GM23248 (cell line): ENCODE data around the gene RPL36. TPM values are rescaled to one million over a fixed set of nuclear protein-coding genes. Genes with fewer than 3 reads are reported as not detected.

Experiments
- DNase-seq: peaks from one replicate; pipeline ENCODE4 v3.0.0-alpha.2; 2015
- H2AFZ ChIP-seq: fragments of 200-600 bp; sonication (generic); 2 replicates; pipeline ENCODE4 v1.6.1; 2016; ENCODE audit warnings: antibody characterized with exemption
- H3F3A ChIP-seq: fragments of 200-600 bp; sonication (generic); 2 replicates; pipeline ENCODE4 v1.6.1; 2016; ENCODE audit warnings: mild to moderate bottlenecking, antibody characterized with exemption, mixed run types; ENCODE audit not compliant: insufficient read depth
- H3K27ac ChIP-seq: fragments of 200-600 bp; sonication (generic); 2 replicates; pipeline ENCODE4 v1.5.1; 2016; ENCODE audit warnings: mild to moderate bottlenecking
- H3K27me3 ChIP-seq: fragments of 200-600 bp; sonication (generic); replicated peaks from 2 replicates; pipeline ENCODE4 v1.6.1; 2016; ENCODE audit warnings: mild to moderate bottlenecking; ENCODE audit not compliant: insufficient read depth
- H3K36me3 ChIP-seq: fragments of 200-600 bp; sonication (generic); 2 replicates; pipeline ENCODE4 v1.6.1; 2016; ENCODE audit warnings: low read depth, mild to moderate bottlenecking
- H3K4me1 ChIP-seq: fragments of 200-600 bp; sonication (generic); 2 replicates; pipeline ENCODE4 v1.6.1; 2016; ENCODE audit warnings: mild to moderate bottlenecking; ENCODE audit not compliant: insufficient read depth
- H3K4me2 ChIP-seq: fragments of 200-600 bp; sonication (generic); one replicate; pipeline ENCODE4 v1.6.1; 2016; ENCODE audit warnings: mild to moderate bottlenecking; ENCODE audit not compliant: unreplicated experiment
- H3K4me3 ChIP-seq: fragments of 200-600 bp; sonication (generic); 2 replicates; pipeline ENCODE4 v1.5.1; 2016; ENCODE audit warnings: mild to moderate bottlenecking
- H3K79me2 ChIP-seq: fragments of 200-600 bp; sonication (generic); 2 replicates; pipeline ENCODE4 v1.6.1; 2016; ENCODE audit warnings: mild to moderate bottlenecking; ENCODE audit not compliant: insufficient read depth
- H3K9ac ChIP-seq: fragments of 200-600 bp; sonication (generic); 2 replicates; pipeline ENCODE4 v1.6.1; 2016; ENCODE audit warnings: mild to moderate bottlenecking
- H3K9me2 ChIP-seq: fragments of 200-600 bp; sonication (generic); 2 replicates; pipeline ENCODE4 v1.6.1; 2016; ENCODE audit warnings: mixed run types, mild to moderate bottlenecking, moderate library complexity; ENCODE audit not compliant: insufficient read depth
- H3K9me3 ChIP-seq: fragments of 200-600 bp; sonication (generic); one replicate; pipeline ENCODE4 v1.6.1; 2017; ENCODE audit warnings: low read depth
- H4K20me1 ChIP-seq: fragments of 200-600 bp; sonication (generic); 2 replicates; pipeline ENCODE4 v1.6.0; 2016; ENCODE audit not compliant: insufficient read depth
- EZH2 ChIP-seq: fragments of 200-600 bp; sonication (generic); IDR thresholded peaks from 2 replicates; pipeline ENCODE4 v1.6.1; 2018; ENCODE audit warnings: antibody characterized with exemption, mild to moderate bottlenecking; ENCODE audit not compliant: insufficient read depth, poor library complexity, severe bottlenecking
- EZH2phosphoT487 ChIP-seq: fragments of 200-600 bp; sonication (generic); IDR thresholded peaks from 2 replicates; pipeline ENCODE4 v1.6.1; 2018; ENCODE audit warnings: antibody characterized with exemption, moderate library complexity, mild to moderate bottlenecking, low read depth; ENCODE audit not compliant: insufficient read depth
- WGBS, 2 experiments: methylation state at CpG; one replicate each; pipeline ENCODE4 v1.1.6; 2015 to 2017; ENCODE audit warnings: low lambda C conversion rate in 2 of 2, low coverage in 1 of 2; ENCODE audit errors: missing lambda C conversion rate in 2 of 2; 5-methylcytosine and 5-hydroxymethylcytosine counted together
- in situ Hi-C: fragments of 300-500 bp; cut with MboI; formaldehyde crosslinking; loops from 2 replicates; pipeline ENCODE4 v1.15.0; 2020
- polyA plus RNA-seq: library from polyadenylated mRNA; unstranded; fragments of >200 nt; fragmentation: Nextera tagmentation; extraction: Ambion mirVana; gene quantifications from 2 replicates; pipeline ENCODE4 v1.2.1, GENCODE V29; 2016
- total RNA-seq: library from RNA; depleted of rRNA; stranded (reverse); fragments of >200 nt; shearing (Covaris generic); gene quantifications from 2 replicates; pipeline ENCODE4 v1.2.3, GENCODE V29; 2014; rRNA removed

The RPL36 gene
- total and polyA plus RNA-seq, 2 experiments from 2014 or later: 503 to 1,128 TPM

DNA sequence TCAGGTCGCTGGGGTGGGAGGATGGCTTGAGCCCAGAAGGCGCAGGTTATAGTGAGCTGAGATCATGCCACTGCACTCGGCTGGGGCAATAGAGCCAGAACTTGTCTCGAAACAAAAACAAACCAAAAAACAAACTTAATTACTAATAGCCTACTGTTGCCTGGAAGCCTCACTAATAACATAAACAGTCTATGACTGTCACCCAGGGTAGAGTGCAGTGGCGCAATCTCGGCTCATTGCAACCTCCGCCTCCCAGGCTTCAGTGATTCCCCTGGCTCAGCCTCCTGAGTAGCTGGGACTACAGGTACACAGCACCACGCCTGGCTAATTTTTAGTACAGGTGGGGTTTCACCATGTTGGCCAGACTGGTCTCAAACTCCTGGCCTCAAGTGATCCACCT, 48.3 kb downstream of the RPL36 start:
- H3K27me3 ChIP-seq: no peaks in the 10 kb centered on the region
- H3K4me2 ChIP-seq: no peak overlapping the region
- no peak overlapping the region for H3K9ac ChIP-seq
- no peak for TF ChIP-seq EZH2phosphoT487
- no peak for TF ChIP-seq EZH2
- 43 to 49% methylated on average over 8 of the region's 8 CpGs for WGBS, 2 experiments
- H3F3A ChIP-seq: no peaks in the 10 kb centered on the region
- in situ Hi-C loops: no loop called here
- no peak overlapping the region for H3K4me3 ChIP-seq
- DNase-seq: peak; percentile 58
- no peaks in the 10 kb centered on the region for H4K20me1 ChIP-seq
- H3K4me1 ChIP-seq: no peaks in the 10 kb centered on the region
- no peaks in the 10 kb centered on the region for H3K9me2 ChIP-seq
- H2AFZ ChIP-seq: no peak overlapping the region
- H3K79me2 ChIP-seq: no peaks in the 10 kb centered on the region
- no peak overlapping the region for H3K27ac ChIP-seq
- no peaks in the 10 kb centered on the region for H3K9me3 ChIP-seq
- H3K36me3 ChIP-seq: no peaks in the 10 kb centered on the region

Other genes with a start within 250 kb of the RPL36 start
- gene ZNRF4, start 234.9 kb upstream of the RPL36 start, total RNA-seq: not detected in 2 replicates
- gene ZNRF4, start 234.9 kb upstream of the RPL36 start, polyA plus RNA-seq: not detected in 2 replicates
- gene TINCR, start 122.3 kb upstream of the RPL36 start, total RNA-seq: 1.6 TPM in 1 of 2 replicates, not detected in the other
- gene TINCR, start 122.3 kb upstream of the RPL36 start, polyA plus RNA-seq: 0.19 TPM in 1 of 2 replicates, not detected in the other
- 17.6 and 24.2 TPM in 2 replicates for gene SAFB2, start 67.5 kb upstream of the RPL36 start, total RNA-seq
- gene SAFB2, start 67.5 kb upstream of the RPL36 start, polyA plus RNA-seq: 32.4 and 37.2 TPM in 2 replicates
- gene SAFB, start 67.2 kb upstream of the RPL36 start, total RNA-seq: 28.6 and 36.5 TPM in 2 replicates
- 49.1 and 49.4 TPM in 2 replicates for gene SAFB, start 67.2 kb upstream of the RPL36 start, polyA plus RNA-seq
- gene MICOS13, start 9.8 kb upstream of the RPL36 start, total RNA-seq: 39.8 and 44.5 TPM in 2 replicates
- 147 and 157 TPM in 2 replicates for gene MICOS13, start 9.8 kb upstream of the RPL36 start, polyA plus RNA-seq
- 23.8 and 30.7 TPM in 2 replicates for gene HSD11B1L, start 9.3 kb upstream of the RPL36 start, total RNA-seq
- gene HSD11B1L, start 9.3 kb upstream of the RPL36 start, polyA plus RNA-seq: 10.9 and 13.4 TPM in 2 replicates
- 119 and 123 TPM in 2 replicates for gene LONP1, start 29.9 kb downstream of the RPL36 start, total RNA-seq
- gene LONP1, start 29.9 kb downstream of the RPL36 start, polyA plus RNA-seq: 73.7 and 77.5 TPM in 2 replicates
- gene CATSPERD, start 30.3 kb downstream of the RPL36 start, total RNA-seq: 0.22 TPM in 1 of 2 replicates, not detected in the other
- not detected in 2 replicates for gene CATSPERD, start 30.3 kb downstream of the RPL36 start, polyA plus RNA-seq
- gene PRR22, start 94.5 kb downstream of the RPL36 start, total RNA-seq: 0.25 TPM in 1 of 2 replicates, not detected in the other
- 0.14 and 0.19 TPM in 2 replicates for gene PRR22, start 94.5 kb downstream of the RPL36 start, polyA plus RNA-seq
- 18.6 and 18.8 TPM in 2 replicates for gene DUS3L, start 100.9 kb downstream of the RPL36 start, total RNA-seq
- 15.6 and 17.1 TPM in 2 replicates for gene DUS3L, start 100.9 kb downstream of the RPL36 start, polyA plus RNA-seq
- gene NRTN, start 114.8 kb downstream of the RPL36 start, total RNA-seq: not detected in 2 replicates
- gene NRTN, start 114.8 kb downstream of the RPL36 start, polyA plus RNA-seq: not detected in 2 replicates
- not detected in 2 replicates for gene FUT6, start 149.4 kb downstream of the RPL36 start, total RNA-seq
- gene FUT6, start 149.4 kb downstream of the RPL36 start, polyA plus RNA-seq: not detected in 2 replicates
- gene FUT3, start 161.2 kb downstream of the RPL36 start, total RNA-seq: not detected in 2 replicates
- not detected in 2 replicates for gene FUT3, start 161.2 kb downstream of the RPL36 start, polyA plus RNA-seq
- gene FUT5, start 180.2 kb downstream of the RPL36 start, total RNA-seq: not detected in 2 replicates
- not detected in 2 replicates for gene FUT5, start 180.2 kb downstream of the RPL36 start, polyA plus RNA-seq
- gene NDUFA11, start 213.5 kb downstream of the RPL36 start, total RNA-seq: 215 and 231 TPM in 2 replicates
- 585 and 588 TPM in 2 replicates for gene NDUFA11, start 213.5 kb downstream of the RPL36 start, polyA plus RNA-seq
- gene VMAC, start 214.6 kb downstream of the RPL36 start, total RNA-seq: 3.8 and 4.4 TPM in 2 replicates
- gene VMAC, start 214.6 kb downstream of the RPL36 start, polyA plus RNA-seq: 1.8 and 2.1 TPM in 2 replicates
- gene CAPS, start 224.0 kb downstream of the RPL36 start, total RNA-seq: 5.1 and 16.1 TPM in 2 replicates
- gene CAPS, start 224.0 kb downstream of the RPL36 start, polyA plus RNA-seq: 6.7 and 7.0 TPM in 2 replicates